Stimulated activated naive CD4-positive, alpha-beta T cell (primary cell): ENCODE data around the gene NT5C2.

Experiments used
- DNase-seq, 6 experiments: peaks; one replicate each; lab custom pipeline; 2025; lab: John Stamatoyannopoulos, UW

Gene NT5C2

DNA sequence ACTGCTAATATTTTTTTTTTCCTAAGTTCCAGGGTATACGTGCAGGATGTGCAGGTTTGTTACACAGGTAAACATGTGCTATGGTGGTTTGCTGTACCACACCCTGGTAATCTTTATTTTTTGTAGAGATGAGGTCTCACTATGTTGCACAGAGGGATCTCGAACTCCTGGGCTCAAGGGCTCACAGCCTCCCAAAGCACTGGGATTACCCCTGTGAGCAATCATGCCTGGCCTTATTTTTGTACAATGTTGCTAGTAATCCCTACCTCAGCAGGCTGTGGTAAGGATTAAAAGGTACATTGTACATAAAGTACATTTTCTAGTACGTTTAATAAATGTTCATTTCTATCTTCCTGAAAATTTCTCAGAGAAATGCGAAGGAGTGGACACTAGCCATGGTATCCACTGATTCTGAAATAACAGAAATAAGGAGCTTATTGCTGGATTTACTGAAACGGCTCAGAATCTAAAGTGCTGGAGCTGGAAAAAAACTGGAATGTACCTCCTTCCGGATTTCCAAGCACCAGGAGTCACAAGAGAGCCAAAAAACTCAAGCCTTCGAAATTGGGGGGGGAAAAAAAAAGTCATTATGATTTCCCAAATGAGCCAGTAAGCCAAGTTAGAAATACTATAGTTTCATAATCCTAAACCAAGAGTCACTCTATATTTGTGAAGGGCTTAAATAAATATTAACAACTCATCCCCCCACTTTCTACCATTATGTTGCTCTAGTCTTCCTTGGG is 69.6 kb downstream of the NT5C2 start:
- DNase-seq: no peak

DNA sequence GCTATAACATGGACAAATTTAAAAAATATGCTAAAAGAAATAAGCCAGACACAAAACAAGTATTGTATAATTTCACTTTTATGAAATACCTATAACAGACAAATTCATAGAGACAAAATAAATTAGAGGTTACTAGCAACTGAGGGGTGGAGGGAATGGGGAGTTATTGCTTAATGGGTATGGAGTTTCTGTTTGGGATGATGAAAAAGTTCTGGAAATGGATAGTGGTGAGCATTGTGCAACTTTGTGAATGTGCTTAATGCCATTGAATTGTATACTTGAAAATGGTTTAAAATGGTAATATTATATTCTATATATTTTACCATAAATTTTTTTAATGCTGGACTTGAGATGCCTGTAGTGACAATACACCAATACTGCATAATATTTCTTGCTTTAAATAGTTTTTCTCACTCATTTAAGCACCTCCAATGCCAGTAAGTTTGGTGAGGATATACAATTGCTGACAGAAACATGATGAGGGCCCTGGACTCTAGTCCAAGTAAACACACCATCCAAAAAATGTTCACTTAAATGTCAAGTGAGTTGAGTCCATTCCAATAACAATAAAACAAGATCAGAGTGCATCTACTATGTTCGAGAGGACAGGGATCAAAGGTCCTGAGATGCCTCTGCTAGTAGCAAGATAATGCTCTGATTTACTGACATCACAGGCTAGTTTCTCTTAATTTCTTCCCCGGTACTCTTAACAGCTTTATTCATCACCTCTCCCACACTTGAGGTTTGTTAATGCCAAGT is 71.9 kb downstream of the NT5C2 start:
- DNase-seq: no peak

- no peak for DNase-seq
Observed at GRCh38 chr10:103120546-103120945, 72.5 kb downstream of the NT5C2 start.

GRCh38 chr10:103117247-103117646 is 75.8 kb downstream of the NT5C2 start:
- no peak for DNase-seq

- no peak for DNase-seq
Observed at GRCh38 chr10:103114876-103115275, 78.2 kb downstream of the NT5C2 start.

DNA sequence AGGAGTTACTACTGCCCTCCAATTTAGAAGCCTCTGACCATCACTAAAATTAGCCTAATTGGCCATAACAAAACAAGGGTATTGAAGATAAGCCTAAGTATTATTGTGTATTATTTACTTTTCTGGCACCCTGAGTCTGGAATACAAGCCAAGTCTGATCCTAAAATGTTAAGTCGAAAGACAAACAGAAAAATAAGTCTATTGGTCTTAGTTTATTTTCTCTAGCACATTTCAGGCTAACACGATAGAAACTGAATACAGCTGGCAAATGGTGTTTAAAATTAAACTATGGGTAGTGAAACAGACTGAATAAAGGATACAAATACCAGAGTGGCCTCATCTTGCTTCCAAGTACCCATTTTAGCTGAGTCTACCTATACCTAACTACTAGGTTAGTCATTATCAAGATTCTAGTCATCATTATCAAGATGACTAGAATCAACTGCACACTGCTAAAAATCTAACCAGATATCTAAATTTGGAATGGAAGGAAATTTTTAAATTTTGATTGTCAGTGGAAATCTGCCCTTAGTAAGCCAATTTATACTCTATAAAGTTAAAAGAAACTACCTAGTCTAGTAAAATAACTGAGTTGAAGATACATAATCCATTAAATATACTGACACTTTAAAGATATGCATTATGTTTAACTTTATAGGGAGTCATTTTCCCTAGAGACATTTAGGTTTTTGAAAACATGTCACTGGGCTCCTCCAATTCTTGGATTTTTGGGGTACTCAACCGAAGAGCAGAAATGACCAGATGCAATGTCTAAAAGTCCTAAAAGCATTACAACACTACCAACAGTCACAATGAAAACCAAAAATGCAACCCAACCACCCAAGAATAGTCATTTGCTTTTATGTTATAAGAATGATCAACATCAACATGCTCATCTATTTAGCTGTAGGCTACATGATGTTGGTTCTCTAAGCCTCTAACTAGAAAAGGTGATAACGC is 80.9 kb downstream of the NT5C2 start:
- no peak for DNase-seq

DNA sequence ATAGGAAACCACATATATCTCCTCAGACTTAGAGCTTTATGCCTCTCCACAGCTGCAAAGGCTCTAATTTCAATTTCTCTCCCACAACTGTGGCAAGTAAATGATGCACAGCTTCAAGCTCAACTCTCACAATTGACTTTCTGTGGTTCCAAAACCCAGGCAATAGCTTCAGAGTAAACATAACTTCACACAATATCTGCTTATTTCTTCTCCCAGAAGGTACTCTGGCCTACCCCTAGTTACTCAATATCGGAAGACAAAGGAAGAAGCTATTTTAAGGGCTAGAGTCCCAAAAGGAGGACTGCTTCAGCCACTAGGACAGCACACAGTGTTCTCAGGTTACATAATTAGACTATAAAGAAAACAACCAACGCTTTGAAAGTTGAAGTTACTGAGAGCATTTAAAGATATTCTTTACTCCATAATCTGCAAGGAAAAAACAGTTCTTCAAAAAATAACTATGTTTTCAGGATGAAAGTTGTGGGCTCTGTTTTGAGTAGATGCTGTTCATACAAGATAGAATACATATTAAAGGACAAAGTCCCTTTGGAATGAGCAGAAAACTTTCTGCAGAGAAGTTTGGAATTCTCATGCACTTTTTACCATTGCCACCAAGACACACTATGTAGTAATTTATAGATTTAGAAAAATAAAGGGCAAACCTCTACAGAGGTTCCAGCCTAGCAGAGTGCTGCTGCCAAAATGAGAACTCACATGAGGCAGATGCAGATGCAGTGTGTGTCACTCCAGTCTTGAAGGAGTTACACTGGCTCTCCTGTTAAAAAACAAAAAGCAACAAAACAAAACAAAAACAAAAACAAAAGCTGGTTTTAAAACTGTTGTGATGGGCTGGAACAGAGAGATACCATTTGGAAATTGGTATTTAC is 81.8 kb downstream of the NT5C2 start:
- no peak for DNase-seq

GRCh38 chr10:103110407-103110806 is 82.7 kb downstream of the NT5C2 start:
- no peak for DNase-seq

- DNase-seq: no peak
Observed at GRCh38 chr10:103109821-103110220, 83.3 kb downstream of the NT5C2 start.

DNA sequence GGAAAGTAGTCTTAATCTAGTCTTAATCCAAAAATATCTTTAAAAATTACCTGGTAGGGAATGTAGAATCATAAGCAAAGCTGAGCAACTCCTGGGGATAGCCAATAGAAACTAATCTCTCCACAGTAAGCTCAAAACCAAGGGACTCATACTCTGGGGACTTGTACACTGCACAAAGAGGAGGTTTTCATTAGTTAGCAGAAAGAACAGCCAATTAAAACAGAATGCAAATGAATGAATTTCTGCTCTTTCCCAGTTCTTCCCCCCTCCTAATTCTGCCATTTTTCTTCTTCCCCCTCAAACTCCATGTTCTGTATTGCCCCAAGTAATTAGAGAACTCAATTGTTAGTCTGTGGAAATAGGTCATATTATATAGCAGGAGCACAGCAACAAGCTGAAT is 86.5 kb downstream of the NT5C2 start:
- no peak for DNase-seq

- no peak for DNase-seq
Observed at GRCh38 chr10:103105462-103105861, 87.6 kb downstream of the NT5C2 start.

DNA sequence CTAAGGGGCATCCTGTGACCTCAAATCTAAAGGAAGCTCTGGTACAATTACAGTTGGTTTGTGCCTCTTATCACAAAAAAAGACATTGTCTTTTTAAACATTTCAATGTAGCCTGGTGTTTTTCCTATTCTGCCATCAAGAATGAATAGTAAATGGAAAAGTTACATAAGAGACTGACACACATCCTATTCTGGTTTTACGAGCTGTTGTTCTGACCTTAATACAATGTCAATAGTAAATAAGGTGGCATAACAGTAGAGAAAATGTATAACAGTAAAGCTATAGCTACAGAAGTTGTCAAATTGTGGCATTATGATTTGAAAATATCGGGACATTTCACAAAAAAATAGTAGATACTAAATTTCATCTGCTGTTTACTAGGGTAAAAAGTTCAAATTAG is 88.4 kb downstream of the NT5C2 start:
- no peak for DNase-seq

DNA sequence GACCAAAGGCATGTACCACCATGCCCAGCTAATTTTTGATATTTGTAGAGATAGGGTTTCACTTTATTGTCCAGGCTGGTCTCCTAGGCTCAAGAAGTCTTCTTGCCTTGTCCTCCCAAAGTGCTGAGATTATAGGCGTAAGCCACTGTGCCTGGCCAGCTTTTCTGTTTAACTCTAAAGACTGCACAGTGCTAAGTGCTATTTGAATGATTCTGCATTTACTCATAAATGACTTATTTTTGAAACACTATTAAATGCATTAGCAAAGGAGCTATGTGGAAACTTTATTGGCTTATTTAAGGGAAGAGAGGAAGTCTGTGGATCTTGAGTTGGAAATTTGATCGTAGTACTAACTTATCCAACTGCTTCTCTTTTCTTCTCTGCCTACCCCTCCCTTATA is 89.1 kb downstream of the NT5C2 start:
- DNase-seq: no peak

DNA sequence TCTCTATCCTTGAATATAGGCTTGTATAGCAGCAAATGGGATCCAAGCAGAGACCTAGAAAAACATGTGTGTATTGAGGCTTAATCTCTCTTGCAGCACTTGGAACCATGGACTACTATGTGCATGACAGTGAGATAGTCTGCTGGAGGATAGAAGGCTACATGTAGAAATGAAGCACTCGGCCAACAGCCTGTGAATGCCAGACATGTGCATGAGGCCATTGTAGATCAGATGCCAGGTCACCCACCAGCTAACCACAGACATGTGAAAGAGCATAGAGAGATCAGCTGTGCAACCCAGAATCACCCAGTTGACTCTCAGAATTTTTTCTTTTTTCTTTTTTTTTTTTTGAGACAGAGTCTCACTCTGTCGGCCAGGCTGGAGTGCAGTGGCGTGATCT is 90.9 kb downstream of the NT5C2 start:
- DNase-seq: no peak

- DNase-seq: no peak
Observed at GRCh38 chr10:103100620-103101019, 92.5 kb downstream of the NT5C2 start.

GRCh38 chr10:103098240-103098639 is 94.8 kb downstream of the NT5C2 start:
- no peak for DNase-seq

DNA sequence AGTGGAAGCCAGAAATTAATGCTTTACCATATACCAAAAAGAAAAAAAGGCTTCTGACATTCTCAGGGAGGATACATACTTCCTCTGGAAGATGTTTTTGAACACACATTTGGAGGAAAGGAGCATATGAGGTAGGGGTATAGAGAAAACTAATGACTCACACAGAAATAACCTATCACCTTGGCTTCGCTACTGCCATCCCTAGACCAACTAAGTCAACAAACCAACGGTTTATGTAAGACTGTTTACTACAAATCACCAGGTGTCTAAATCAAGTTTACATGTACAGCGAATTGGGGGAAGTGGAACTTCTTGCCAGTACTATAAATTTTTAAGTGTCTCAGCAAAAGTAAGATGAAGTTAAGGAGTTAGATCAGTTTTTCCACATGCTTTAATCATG is 96.9 kb downstream of the NT5C2 start:
- no peak for DNase-seq

GRCh38 chr10:103095005-103095404 is 98.1 kb downstream of the NT5C2 start:
- no peak for DNase-seq

GRCh38 chr10:103090911-103091310 is 102.2 kb downstream of the NT5C2 start:
- DNase-seq: no peak

DNA sequence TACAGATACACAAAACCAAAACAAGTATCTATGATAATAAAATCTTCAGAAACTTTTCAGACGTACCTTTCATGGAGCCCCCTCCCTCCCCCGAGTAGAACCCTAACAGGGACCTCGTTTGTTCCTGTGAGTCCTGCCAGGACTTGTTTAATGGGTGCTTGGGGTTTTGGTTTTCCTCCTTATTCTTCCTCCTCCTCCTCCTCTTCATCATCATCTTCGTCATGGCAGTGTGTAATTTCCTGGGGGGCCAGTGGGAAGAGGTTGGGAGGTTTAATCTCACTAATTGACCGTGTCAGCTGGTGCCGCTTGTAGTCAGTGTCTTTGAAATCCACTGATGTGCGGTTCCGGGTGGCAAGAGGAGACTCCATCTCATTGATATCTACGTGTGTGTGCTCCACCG is 103.6 kb downstream of the NT5C2 start:
- no peak for DNase-seq

DNA sequence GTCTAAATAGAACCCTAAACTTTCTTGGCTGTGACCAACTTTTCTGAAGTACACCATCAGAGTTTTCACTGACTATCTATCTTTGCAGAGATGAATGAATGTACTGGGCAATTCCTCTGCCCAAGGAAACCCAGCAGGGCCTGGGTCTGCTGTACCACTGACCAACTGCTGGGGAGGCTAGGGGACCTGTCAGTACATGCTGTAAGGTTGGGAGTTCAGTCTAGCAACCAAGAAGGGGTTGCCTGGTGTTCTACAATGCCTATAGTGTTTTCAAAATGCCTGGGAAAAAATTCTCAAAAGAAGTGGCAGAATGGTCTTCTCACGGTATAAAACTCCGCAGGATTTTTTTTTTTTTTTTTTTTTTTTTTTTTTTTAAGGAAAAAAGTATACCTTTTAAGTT is 106.3 kb downstream of the NT5C2 start:
- no peak for DNase-seq
